Stimulated activated CD4-positive, alpha-beta T cell treated with anti-CD3 and anti-CD28 coated beads, Interleukin-4, amount 100 ng/mL, for 48 hours (primary cell): ENCODE data around the gene EPHB1.
"Not testable (repeated sequence)": the region's sequence is repeated elsewhere in the genome, so short reads cannot be mapped to it uniquely, and the experiment has no call there.

ENCODE experiments used
- DNase-seq, 2 donors: peaks; one replicate each; pipeline ENCODE4 v3.0.0-alpha.2; 2020; ENCODE audit warnings: low read depth in 2 of 2

EPHB1 gene

GRCh38 chr3:135083756-135084155 lies 288.7 kb downstream of the EPHB1 start:
- no peak for DNase-seq

GRCh38 chr3:135084405-135084804 lies 289.3 kb downstream of the EPHB1 start:
- no peak for DNase-seq

GRCh38 chr3:135084976-135085375 lies 289.9 kb downstream of the EPHB1 start:
- DNase-seq: no peak

GRCh38 chr3:135085652-135086436 lies 290.8 kb downstream of the EPHB1 start:
- DNase-seq: no peak

- no peak for DNase-seq
These were observed 292.7 kb downstream of the EPHB1 start for GRCh38 chr3:135087782-135088181.

- DNase-seq: no peak
These were observed 294.4 kb downstream of the EPHB1 start for GRCh38 chr3:135089451-135089850.

- DNase-seq: no peak
These were observed 295.1 kb downstream of the EPHB1 start for GRCh38 chr3:135090020-135090717.

GRCh38 chr3:135091946-135092345 lies 296.9 kb downstream of the EPHB1 start:
- DNase-seq: no peak

- no peak for DNase-seq
These were observed 298.1 kb downstream of the EPHB1 start for GRCh38 chr3:135093121-135093520.

- no peak for DNase-seq
These were observed 302.4 kb downstream of the EPHB1 start for GRCh38 chr3:135097276-135097946.

- DNase-seq: no peak
These were observed 304.8 kb downstream of the EPHB1 start for GRCh38 chr3:135099734-135100355.

- DNase-seq: no peak
These were observed 305.3 kb downstream of the EPHB1 start for GRCh38 chr3:135100366-135100765.

- DNase-seq: no peak
These were observed 308.9 kb downstream of the EPHB1 start for GRCh38 chr3:135103917-135104316.

GRCh38 chr3:135106445-135106844 lies 311.4 kb downstream of the EPHB1 start:
- no peak for DNase-seq

GRCh38 chr3:135107043-135107442 lies 312.0 kb downstream of the EPHB1 start:
- DNase-seq: no peak

- DNase-seq: no peak
These were observed 314.6 kb downstream of the EPHB1 start for GRCh38 chr3:135109681-135110080.

GRCh38 chr3:135114551-135114950 lies 319.5 kb downstream of the EPHB1 start:
- DNase-seq: not testable (repeated sequence)

GRCh38 chr3:135117977-135118376 lies 322.9 kb downstream of the EPHB1 start:
- DNase-seq: no peak

- DNase-seq: no peak
These were observed 323.7 kb downstream of the EPHB1 start for GRCh38 chr3:135118792-135119191.

- DNase-seq: no peak
These were observed 330.2 kb downstream of the EPHB1 start for GRCh38 chr3:135125171-135125801.

- DNase-seq: no peak
These were observed 332.9 kb downstream of the EPHB1 start for GRCh38 chr3:135127946-135128470.
